GM19035 (cell line): ENCODE results near the gene BEGAIN.

Experiments used
- ATAC-seq: cut with Tn5 transposase; IDR thresholded peaks from one replicate; pipeline ENCODE4 v1.9.1; 2021; ENCODE audit not compliant: unreplicated experiment

Gene BEGAIN

GRCh38 chr14:100615736-100616695, 28.8 kb upstream of the BEGAIN start:
- ATAC-seq, result no peak

- ATAC-seq, result no peak
Observed at GRCh38 chr14:100614803-100615202, 27.6 kb upstream of the BEGAIN start.

- ATAC-seq, result no peak
Observed at GRCh38 chr14:100612986-100613385, 25.8 kb upstream of the BEGAIN start.

GRCh38 chr14:100611811-100612480, 24.7 kb upstream of the BEGAIN start:
- no peak for ATAC-seq

DNA sequence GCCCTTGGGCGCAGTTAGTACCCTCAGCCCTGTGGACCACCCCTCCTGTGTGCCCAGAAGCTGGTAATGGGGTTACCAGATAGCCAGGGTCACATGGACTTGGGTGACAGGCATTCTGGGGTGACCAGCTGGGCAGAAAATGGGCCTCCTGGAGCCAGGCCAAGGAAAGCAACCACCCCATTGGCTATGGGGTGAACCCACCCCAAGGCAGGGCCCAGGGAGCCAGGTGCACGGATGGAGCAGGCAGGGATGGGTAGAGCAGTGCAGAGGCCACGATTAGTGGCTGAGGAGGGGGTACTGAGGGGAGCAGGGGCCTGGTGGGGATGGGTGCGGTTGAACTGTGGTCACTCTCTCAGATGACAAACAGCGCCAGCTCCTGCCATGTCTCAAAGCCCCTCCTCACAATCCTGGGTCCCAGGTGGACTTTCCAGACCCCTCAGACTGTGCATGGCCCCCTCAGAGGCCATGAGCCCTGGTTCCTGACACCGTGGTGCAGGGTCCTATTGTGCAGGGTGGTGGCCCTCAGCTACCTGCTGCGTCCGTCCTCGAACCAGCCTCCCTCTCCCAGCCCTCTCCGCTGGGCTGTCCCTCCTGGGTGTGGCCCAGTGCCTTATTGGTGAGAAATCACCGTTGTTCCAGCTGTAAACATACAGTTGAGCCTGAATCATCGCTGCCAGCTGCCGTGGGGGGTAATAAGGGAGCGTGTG, 23.4 kb upstream of the BEGAIN start:
- ATAC-seq, result no peak

DNA sequence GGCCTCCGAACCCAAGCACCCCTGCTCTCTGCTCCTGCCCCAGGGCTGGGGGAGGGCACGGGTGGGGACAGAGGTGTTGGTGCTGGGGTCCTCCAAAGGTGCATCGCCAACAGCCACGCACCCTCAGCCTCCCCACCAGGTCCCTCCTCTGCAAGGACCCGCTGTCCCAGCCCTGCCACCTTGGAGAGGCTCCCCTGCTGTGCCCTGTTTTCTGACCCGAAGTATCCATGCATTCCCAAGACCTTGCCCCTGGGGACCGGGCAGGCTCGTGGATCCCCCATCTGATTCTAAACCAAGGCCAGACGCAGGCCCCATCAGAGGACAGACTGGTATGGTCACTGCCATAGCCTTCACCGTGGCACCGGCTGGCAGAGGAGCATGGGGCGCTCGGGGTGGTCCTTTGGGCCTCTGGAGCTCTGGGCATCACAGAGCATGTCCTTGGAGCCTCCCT, 22.7 kb upstream of the BEGAIN start:
- no peak for ATAC-seq

GRCh38 chr14:100609331-100609870, 22.2 kb upstream of the BEGAIN start:
- ATAC-seq, result no peak

GRCh38 chr14:100608586-100609330, 21.5 kb upstream of the BEGAIN start:
- no peak for ATAC-seq

DNA sequence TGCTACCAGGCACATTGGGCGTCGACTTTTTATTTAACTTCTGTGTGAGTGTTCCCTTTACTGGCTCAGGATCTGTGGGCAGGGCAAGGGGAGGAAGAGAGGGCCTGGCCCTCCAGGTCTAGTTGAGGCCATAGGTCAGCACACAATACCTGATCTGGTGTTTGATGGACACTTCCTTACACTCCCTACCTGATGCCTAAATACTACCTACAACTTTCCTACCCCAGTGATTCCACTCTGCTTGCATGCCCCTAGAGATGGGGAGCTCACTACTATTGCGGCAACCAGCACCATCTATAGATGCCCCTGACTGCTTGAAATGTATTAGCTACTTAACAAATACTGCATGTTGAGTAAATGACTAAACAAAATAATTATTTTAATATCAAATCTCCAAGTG, 20.8 kb upstream of the BEGAIN start:
- no peak for ATAC-seq

- no peak for ATAC-seq
Observed at GRCh38 chr14:100607611-100607956, 20.4 kb upstream of the BEGAIN start.

- no peak for ATAC-seq
Observed at GRCh38 chr14:100606687-100607610, 19.7 kb upstream of the BEGAIN start.

GRCh38 chr14:100605706-100606686, 18.8 kb upstream of the BEGAIN start:
- no peak for ATAC-seq

- no peak for ATAC-seq
Observed at GRCh38 chr14:100605230-100605629, 18.0 kb upstream of the BEGAIN start.

DNA sequence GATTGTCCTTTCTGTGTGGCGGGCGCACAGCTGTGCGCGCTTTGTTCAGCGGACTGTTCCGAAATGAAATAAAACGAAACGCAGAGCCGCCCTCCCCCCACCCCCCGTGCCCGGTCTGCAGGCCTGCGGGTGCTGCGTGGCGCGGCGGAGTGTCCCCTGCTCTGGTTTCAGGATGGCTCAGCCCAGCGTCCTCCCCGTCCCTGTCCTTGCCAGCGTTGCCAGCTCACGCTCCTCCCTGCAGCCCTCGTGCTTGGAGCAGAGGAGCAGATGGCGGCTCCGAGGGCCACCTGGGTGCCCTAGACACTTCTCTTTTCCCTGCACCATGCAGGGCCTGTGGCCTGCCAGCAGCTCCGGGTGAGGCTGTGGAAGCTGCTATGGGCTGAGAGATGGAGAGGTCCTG, 17.5 kb upstream of the BEGAIN start:
- no peak for ATAC-seq

DNA sequence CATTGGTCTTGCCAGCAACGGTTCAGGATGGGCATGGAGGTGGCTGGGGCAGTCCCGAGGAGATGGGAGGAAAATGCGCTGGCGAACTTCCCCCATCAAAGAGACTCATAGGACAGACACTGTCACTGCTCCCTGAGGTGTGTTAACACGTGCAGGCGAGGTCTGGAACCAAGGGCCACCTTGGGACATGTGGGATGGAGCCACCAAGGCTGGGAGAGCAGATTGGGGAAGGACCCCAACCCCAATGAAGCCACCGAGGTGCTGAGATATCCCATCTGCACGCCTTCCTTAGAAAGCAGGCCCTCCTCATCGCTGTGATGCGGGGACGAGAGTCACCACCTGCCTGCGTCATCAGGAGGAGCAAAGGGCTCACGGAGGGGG, 16.9 kb upstream of the BEGAIN start:
- no peak for ATAC-seq

GRCh38 chr14:100603341-100604120, 16.3 kb upstream of the BEGAIN start:
- ATAC-seq, result no peak

GRCh38 chr14:100602621-100603230, 15.5 kb upstream of the BEGAIN start:
- ATAC-seq, result no peak
